ENCODE results near the gene ELF3.
"Not testable (repeated sequence)": the region's sequence is repeated elsewhere in the genome, so short reads cannot be mapped to it uniquely, and the experiment has no call there.

DNA sequence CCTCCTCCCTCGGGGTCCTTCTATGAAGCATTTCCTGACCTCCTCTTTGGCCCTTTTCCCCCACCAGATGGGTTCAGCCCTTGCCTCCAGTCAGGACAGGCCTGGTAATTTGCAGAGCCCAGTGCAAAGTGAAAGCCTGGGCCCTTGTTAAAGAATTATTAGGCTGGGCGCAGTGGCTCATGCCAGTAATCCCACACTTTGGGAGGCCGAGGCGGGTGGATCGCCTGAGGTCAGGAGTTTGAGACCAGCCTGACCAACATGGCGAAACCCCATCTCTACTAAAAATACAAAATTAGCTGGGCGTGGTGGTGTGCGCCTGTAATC, 8.8 kb downstream of the ELF3 start:
- not testable (repeated sequence) for TF ChIP-seq POLR2A (IDR thresholded peaks at IDR 0.05)
- TF ChIP-seq, protein P1, sequence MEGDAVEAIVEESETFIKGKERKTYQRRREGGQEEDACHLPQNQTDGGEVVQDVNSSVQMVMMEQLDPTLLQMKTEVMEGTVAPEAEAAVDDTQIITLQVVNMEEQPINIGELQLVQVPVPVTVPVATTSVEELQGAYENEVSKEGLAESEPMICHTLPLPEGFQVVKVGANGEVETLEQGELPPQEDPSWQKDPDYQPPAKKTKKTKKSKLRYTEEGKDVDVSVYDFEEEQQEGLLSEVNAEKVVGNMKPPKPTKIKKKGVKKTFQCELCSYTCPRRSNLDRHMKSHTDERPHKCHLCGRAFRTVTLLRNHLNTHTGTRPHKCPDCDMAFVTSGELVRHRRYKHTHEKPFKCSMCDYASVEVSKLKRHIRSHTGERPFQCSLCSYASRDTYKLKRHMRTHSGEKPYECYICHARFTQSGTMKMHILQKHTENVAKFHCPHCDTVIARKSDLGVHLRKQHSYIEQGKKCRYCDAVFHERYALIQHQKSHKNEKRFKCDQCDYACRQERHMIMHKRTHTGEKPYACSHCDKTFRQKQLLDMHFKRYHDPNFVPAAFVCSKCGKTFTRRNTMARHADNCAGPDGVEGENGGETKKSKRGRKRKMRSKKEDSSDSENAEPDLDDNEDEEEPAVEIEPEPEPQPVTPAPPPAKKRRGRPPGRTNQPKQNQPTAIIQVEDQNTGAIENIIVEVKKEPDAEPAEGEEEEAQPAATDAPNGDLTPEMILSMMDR (IDR thresholded peaks at IDR 0.05): not testable (repeated sequence)

All from adrenal gland (tissue), 5 donors.